NT2/D1 (cell line): Measurements from ENCODE around the gene ZNF511.

ENCODE experiments used
- DNase-seq: peaks from one replicate; pipeline ENCODE4 v3.0.0-alpha.2; 2011; ENCODE audit warnings: low read depth, low spot score
- H3K27me3 ChIP-seq: 2 replicates; pipeline ENCODE4 v1.6.0; 2011; ENCODE audit warnings: mild to moderate bottlenecking; ENCODE audit not compliant: insufficient read length, insufficient read depth
- H3K36me3 ChIP-seq: 2 replicates; pipeline ENCODE4 v1.6.1; 2011; ENCODE audit warnings: mild to moderate bottlenecking, low read length, mixed read lengths; ENCODE audit not compliant: insufficient read depth, insufficient read length
- H3K4me1 ChIP-seq: 2 replicates; pipeline ENCODE4 v1.5.1; 2011; ENCODE audit not compliant: insufficient read depth, insufficient read length
- H3K4me3 ChIP-seq: 2 replicates; pipeline ENCODE4 v1.5.1; 2011; ENCODE audit warnings: low read depth; ENCODE audit not compliant: insufficient read length
- H3K9ac ChIP-seq: 2 replicates; pipeline ENCODE4 v1.6.0; 2011; ENCODE audit warnings: low read depth; ENCODE audit not compliant: insufficient read length
- H3K9me3 ChIP-seq: 2 replicates; pipeline ENCODE4 v1.5.1; 2011; ENCODE audit warnings: mild to moderate bottlenecking, low read length; ENCODE audit not compliant: insufficient read depth
- SUZ12 ChIP-seq: IDR thresholded peaks from 2 replicates; pipeline ENCODE4 v1.6.1; 2011; ENCODE audit not compliant: insufficient read length, insufficient read depth; ENCODE audit errors: extremely low read depth
- YY1 ChIP-seq: IDR thresholded peaks from 2 replicates; pipeline ENCODE4 v1.6.1; 2011; ENCODE audit not compliant: insufficient read length, insufficient read depth
- ZNF274 ChIP-seq: IDR thresholded peaks from 2 replicates; pipeline ENCODE4 v1.6.1; 2011; ENCODE audit warnings: mild to moderate bottlenecking, low read depth, low read length

The ZNF511 gene

DNA sequence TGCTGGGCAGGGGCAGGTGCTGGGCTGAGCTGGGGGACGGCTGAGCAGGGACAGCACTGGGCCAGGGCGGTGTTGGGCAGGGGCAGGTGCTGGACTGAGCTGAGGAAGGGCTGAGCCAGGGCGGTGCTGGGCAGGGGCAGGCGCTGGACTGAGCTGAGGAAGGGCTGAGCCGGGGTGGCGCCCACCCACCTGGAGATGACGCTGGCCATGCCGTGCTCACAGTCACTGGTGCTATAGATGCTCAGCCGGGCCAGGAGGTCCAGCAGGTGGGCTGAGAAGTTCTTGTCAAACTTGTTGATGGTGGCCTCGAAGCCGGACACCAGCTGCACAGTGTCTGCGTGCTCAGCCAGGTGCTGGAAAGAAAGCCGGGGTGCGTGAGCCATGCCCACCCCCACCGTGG is 27.6 kb upstream of the ZNF511 start:
- TF ChIP-seq YY1 (no peak), ZNF274 (no peak), SUZ12 (no peak)
- peaks cover 10% of the 10 kb centered on the region for H3K4me1 ChIP-seq
- H3K27me3 ChIP-seq, result peaks cover 4% of the 10 kb centered on the region
- no peak overlapping the region for H3K9ac ChIP-seq
- no peak overlapping the region for H3K4me3 ChIP-seq
- H3K36me3 ChIP-seq, result peaks cover 60% of the 10 kb centered on the region
- no peaks in the 10 kb centered on the region for H3K9me3 ChIP-seq
- DNase-seq, result no peak

DNA sequence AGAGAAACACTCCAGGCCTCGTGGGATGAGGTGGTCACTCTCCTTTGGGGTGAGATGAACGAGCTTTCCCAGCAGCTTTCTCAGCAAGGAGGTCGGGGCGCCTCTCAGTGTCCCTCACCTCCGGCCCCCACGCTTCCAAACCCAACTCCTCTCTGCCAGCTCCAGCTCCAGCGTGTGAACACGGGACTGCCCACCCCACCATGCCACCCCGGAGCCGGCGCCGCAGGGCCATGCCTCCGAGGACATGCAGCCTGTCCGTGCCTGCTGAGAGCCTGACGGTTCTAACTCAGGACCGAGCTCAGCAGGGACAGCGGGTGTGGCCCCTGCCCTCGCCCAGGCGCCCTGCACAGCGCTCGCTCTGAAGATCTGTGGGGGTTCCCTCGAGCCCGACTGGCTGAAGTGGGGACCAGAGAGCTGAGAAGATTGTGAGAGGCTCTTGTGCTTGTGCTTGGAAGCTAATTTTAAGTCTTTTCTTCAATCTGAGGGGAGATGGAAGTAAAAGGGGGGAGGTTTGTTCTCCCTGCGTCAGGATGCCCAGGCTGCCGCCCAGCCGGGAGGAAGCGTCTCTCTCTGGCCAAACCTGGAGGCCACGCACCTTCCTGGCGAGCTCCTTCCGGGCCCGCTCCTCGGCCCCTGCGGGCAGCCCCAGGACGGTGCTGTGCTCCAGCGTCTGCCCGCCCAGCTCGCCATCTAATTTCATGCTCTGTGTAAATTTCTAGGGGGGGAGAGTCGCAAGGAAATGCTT is 26.9 kb upstream of the ZNF511 start:
- TF ChIP-seq SUZ12, result no peak
- TF ChIP-seq ZNF274, result no peak
- TF ChIP-seq YY1, result no peak
- Histone ChIP-seq H3K4me1 (peaks cover 10% of the 10 kb centered on the region), H3K27me3 (no peaks in the 10 kb centered on the region), H3K4me3 (no peak overlapping the region), H3K9ac (no peak overlapping the region), H3K36me3 (peaks cover 66% of the 10 kb centered on the region), H3K9me3 (no peaks in the 10 kb centered on the region)
- DNase-seq, result no peak

DNA sequence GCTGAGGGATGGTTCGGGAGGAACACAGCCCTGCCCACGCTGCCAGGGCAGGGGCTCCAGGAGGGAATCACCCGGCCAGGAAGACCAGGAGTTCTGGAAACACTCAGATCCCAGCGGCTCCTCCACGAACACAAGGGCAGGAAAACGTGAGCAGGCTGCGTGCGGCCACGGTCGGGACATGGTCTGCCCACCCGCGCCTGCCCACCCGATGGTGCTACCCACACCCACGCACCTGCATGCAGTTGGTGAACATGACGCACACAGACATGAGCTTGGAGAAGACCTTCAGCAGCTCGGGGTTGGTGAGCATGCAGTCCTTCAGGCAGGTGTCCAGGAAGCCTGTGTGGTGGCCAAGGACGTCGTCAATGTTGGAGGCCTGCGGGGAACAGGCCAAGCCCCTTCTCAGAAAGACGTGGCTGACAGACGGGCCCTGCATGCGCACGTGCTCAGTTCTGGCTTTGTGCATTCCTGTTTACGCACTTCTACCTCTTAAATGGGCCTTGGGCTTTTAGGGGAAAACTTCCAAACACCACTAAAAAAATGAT is 25.8 kb upstream of the ZNF511 start:
- peaks cover 74% of the 10 kb centered on the region for H3K36me3 ChIP-seq
- TF ChIP-seq SUZ12 (no peak), YY1 (no peak), ZNF274 (no peak)
- H3K9me3 ChIP-seq, result no peaks in the 10 kb centered on the region
- peaks cover 5% of the 10 kb centered on the region for H3K4me1 ChIP-seq
- H3K27me3 ChIP-seq, result no peaks in the 10 kb centered on the region
- no peak for DNase-seq
- H3K4me3 ChIP-seq, result no peak overlapping the region
- H3K9ac ChIP-seq, result no peak overlapping the region

DNA sequence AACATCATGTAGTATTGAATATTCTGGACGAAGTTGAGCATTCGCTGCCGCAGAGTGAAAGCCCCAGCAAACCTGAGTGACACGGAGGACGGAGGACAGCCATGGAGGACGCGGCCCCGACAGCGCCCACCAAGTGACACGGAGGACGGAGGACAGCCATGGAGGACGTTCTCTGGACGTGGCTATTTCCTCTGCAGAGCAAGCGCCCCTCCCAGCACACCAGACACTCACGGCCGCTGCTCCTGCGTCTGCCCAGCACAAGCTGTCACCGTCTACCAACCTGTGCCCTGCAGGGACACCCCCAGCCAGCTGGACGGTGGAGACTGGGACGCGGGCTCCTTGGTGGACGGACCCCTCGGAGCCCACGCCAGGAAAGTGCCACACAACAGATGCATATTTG is 24.8 kb upstream of the ZNF511 start:
- Histone ChIP-seq H3K27me3 (no peaks in the 10 kb centered on the region), H3K9me3 (no peaks in the 10 kb centered on the region), H3K4me1 (peaks cover 3% of the 10 kb centered on the region), H3K36me3 (peaks cover 84% of the 10 kb centered on the region), H3K4me3 (no peak overlapping the region), H3K9ac (no peak overlapping the region)
- DNase-seq, result no peak
- TF ChIP-seq SUZ12 (no peak), ZNF274 (no peak), YY1 (no peak)

DNA sequence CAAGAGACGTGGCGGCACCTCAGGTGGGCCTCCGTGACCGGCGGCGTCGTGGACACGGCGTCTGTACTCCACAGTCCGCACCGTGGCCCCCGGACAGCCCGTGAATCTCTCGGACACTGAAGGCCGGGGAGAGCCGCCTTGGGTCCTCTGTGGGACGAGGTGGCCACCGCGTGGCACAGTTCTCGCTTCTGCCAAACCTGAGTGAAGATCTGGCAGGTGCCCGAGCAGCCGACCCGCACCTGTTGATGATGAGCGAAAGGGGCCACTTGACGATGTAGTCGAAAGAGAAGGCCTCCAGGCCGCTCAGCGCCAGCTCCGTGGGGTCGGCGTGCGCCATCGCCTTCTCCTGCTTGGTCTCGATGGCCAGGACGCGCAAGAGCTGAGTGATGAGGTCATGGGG is 23.5 kb upstream of the ZNF511 start:
- no peaks in the 10 kb centered on the region for H3K27me3 ChIP-seq
- H3K4me3 ChIP-seq, result no peak overlapping the region
- H3K4me1 ChIP-seq, result no peaks in the 10 kb centered on the region
- no peak overlapping the region for H3K9ac ChIP-seq
- H3K9me3 ChIP-seq, result no peaks in the 10 kb centered on the region
- DNase-seq, result no peak
- peaks cover 82% of the 10 kb centered on the region for H3K36me3 ChIP-seq
- TF ChIP-seq SUZ12, result no peak
- TF ChIP-seq YY1, result no peak
- TF ChIP-seq ZNF274, result no peak

DNA sequence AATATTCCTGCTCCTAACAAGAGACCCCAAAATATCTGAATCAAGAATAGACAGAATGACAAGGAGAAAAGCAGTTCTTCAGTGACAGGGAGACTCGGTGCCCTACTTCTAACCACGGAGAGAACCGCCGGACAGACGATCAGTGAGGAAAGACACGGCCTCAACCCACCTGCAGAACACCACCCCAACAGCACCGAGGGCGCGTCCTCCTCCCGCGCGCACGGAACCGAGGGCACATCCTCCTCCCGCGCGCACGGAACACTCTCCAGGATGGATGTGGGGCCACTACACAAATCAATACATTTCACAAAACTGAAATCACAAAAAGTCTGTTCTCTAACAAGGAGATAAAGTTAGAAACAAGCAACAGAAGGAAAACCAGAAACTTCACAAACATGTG is 22.3 kb upstream of the ZNF511 start:
- Histone ChIP-seq H3K27me3 (no peaks in the 10 kb centered on the region), H3K9ac (no peak overlapping the region), H3K9me3 (no peaks in the 10 kb centered on the region), H3K4me3 (no peak overlapping the region), H3K36me3 (peaks cover 81% of the 10 kb centered on the region), H3K4me1 (no peaks in the 10 kb centered on the region)
- no peak for DNase-seq
- TF ChIP-seq SUZ12 (no peak), YY1 (no peak), ZNF274 (no peak)

DNA sequence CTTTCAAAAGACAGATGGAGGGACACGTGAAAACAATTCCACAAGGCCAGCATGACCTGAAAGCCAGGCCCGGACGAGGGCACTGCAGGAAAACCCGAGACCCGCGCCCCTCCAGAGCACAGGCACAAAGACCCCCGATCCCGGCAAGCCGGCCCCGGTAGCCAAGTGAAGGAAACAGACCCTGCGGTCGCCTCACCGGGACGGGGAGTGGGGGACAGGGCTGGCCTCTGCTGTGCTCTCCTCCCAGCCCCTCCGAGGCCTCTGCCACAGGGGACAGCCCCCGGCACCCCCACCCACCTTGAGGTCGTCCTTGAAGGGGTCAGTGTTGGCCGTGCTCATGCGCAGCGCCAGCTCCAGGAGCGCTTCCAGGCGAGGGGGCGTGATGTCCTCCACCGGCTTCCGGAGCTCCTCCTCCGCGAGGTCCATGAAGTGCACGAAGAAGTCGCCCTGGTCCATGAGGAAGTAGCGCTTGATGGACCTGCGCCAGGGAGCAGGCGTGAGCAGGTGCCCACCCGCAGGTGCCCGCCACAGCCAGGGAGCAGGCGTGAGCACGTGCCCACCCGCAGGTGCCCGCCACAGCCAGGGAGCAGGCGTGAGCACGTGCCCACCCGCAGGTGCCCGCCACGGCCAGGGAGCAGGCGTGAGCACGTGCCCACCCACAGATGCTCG is 20.7 kb upstream of the ZNF511 start:
- H3K4me1 ChIP-seq, result no peaks in the 10 kb centered on the region
- no peak overlapping the region for H3K4me3 ChIP-seq
- no peak overlapping the region for H3K9ac ChIP-seq
- no peaks in the 10 kb centered on the region for H3K9me3 ChIP-seq
- H3K36me3 ChIP-seq, result peaks cover 77% of the 10 kb centered on the region
- TF ChIP-seq SUZ12 (no peak), YY1 (no peak), ZNF274 (no peak)
- H3K27me3 ChIP-seq, result no peaks in the 10 kb centered on the region
- no peak for DNase-seq
